GM12892 (cell line): ENCODE data around the gene CRYBG3.

Experiments used
- POLR2A ChIP-seq: IDR thresholded peaks from 2 replicates; pipeline ENCODE4 v1.6.1; 2011; ENCODE audit warnings: low read depth, low read length, control low read depth
- POLR2AphosphoS5 ChIP-seq: IDR thresholded peaks from 2 replicates; pipeline ENCODE4 v1.6.1; 2011; ENCODE audit warnings: low read depth, low read length, control low read depth
- TAF1 ChIP-seq: IDR thresholded peaks from 2 replicates; pipeline ENCODE4 v1.6.1; 2011; ENCODE audit warnings: low read depth, mild to moderate bottlenecking, control low read depth, low read length, borderline replicate concordance

- TF ChIP-seq POLR2A = no peak
- TF ChIP-seq POLR2AphosphoS5 = no peak
- TF ChIP-seq TAF1 = no peak
Measured at GRCh38 chr3:97970156-97970555, 148.3 kb downstream of the CRYBG3 start.
